GM10266 (cell line): ENCODE measurements around the gene C1QTNF3.

ENCODE experiments used
- DNase-seq: peaks from one replicate; pipeline ENCODE4 v3.0.0; 2012; ENCODE audit errors: extremely low spot score
- TF ChIP-seq, protein P1 (sequence below): IDR thresholded peaks from 2 replicates; pipeline ENCODE4 v1.5.1; 2012; ENCODE audit warnings: mild to moderate bottlenecking, low read depth; ENCODE audit not compliant: control insufficient read depth, insufficient read depth; ENCODE audit errors: missing control alignments

The C1QTNF3 gene

DNA sequence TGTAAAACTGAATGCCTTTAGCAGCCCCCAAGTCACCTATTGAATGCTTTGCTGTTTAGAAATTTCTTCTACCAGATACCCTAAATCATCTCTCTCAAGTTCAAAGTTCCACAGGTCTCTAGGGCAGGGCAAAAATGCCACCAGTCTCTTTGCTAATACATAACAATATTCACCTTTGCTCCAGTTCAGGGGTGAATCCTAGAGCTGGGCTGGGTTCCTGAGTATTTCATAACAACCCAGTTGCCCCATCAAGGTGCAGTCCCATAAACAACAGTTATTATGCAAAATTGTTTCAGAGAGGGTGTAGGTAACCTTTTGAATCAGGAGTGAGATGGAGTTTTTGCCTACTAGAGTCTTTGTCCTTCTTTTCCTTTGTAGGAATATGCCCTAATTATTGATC is 19.0 kb upstream of the C1QTNF3 start:
- DNase-seq = no peak
- TF ChIP-seq, protein P1, sequence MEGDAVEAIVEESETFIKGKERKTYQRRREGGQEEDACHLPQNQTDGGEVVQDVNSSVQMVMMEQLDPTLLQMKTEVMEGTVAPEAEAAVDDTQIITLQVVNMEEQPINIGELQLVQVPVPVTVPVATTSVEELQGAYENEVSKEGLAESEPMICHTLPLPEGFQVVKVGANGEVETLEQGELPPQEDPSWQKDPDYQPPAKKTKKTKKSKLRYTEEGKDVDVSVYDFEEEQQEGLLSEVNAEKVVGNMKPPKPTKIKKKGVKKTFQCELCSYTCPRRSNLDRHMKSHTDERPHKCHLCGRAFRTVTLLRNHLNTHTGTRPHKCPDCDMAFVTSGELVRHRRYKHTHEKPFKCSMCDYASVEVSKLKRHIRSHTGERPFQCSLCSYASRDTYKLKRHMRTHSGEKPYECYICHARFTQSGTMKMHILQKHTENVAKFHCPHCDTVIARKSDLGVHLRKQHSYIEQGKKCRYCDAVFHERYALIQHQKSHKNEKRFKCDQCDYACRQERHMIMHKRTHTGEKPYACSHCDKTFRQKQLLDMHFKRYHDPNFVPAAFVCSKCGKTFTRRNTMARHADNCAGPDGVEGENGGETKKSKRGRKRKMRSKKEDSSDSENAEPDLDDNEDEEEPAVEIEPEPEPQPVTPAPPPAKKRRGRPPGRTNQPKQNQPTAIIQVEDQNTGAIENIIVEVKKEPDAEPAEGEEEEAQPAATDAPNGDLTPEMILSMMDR = no peak

DNA sequence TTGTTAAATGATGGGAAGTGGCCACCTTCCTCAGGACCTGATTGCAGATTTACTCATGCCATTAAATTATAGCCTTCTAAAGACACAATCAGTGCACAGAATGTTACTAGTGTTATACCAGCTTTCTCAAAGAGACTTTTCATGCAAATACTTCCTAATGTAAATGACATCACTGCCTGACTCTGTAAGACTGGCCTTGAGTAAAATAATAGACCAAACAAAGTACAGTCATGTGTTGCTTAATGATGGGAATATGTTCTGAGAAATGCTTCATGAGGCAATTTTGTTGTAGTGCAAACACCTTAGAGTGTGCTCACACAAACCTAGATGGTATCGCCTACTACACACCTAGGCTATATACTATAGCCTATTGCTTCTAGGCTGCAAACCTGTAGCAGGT is 17.0 kb upstream of the C1QTNF3 start:
- no peak for DNase-seq
- TF ChIP-seq, protein P1 = no peak

DNA sequence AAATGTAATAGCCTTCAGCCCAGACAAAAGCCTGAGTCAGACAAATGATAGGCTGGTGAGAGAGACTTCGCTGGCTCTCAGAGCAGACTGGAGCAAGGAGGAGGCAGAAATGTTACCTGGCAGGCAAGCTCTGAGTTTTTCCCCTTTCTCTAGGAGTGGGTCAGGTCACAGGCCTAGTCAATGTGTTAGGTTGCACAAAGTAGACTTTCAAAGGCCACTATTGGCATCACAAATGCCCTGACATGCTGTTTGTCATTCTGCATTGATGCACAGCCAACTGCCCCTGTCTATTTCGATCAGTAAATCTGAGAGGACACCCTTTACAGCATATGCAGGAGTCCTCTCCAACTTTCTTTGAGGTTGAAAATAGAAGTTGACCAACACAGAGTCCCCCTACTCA is 15.5 kb upstream of the C1QTNF3 start:
- TF ChIP-seq, protein P1 = no peak
- DNase-seq = no peak

DNA sequence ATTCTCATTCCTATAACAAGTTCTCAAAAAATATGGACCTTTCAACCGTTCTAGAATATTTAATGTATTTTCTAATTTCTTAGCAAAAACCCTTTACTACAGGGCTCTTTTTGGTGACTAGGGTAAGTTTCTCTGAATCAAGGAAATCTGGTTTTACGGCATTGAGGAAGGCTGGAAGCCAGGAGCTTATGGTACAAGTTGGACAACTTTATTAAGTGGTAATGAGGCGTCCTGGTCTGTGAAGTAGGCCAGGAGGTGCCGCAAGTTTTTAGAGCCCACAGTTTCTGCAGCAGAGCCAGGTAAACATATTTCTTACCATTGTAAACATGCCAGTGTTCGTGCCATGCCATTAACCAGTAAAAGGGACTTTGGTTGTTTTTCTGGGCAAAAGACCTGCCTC is 14.6 kb upstream of the C1QTNF3 start:
- TF ChIP-seq, protein P1 = no peak
- DNase-seq = no peak

DNA sequence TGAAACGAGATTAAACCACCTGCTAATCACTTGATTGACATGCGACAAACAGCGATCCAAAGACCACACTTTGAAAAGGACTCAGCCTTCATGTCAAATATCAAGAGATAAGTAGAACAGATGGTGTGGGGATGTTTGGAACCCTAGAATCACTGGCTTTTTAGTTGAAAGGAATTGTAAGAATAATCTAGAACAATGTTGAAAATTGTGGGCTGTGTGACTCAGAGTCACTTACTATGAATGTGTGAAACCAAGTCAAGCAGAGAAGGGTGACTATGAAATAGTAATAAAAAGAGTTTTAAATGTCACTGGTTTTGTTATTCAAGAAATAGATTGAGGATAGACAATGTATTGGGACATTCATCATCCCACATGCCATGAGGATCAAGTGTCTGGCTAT is 14.1 kb upstream of the C1QTNF3 start:
- TF ChIP-seq, protein P1 = no peak
- no peak for DNase-seq

DNA sequence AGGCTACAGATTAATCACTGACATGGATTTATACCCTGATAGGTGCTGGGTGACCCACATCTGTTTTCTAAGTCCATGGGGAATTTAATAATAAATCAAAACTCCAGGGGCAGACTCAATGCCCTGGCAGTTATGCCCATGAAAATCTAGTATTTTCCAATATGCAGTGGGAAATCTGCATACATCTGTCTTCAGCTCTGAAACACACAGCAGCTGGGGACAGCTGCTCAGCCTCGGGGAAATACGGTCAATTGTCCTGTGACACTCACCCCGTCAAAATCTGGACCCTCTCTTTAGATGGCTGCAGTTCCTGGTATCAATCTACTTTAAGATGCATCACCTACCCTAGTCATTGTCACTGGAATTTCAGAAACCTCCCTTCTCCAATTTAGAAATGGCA is 12.7 kb upstream of the C1QTNF3 start:
- TF ChIP-seq, protein P1 = no peak
- DNase-seq = no peak

DNA sequence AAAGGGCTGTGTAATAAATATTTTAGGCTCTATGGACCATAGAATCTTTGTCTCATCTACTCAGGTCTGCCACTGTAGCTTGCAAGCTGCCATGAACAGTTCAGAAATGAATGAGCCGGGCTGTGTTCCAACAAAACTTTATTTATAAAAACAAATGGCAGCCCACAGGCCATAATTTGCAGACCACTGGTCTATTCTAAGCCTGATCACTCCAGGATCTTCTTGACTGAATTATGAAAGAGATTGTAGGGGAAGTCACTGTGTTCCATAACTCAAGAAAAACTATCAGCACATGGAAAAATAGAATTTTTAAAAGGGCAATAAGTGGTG is 11.4 kb upstream of the C1QTNF3 start:
- DNase-seq = no peak
- TF ChIP-seq, protein P1 = no peak
